MM.1S (cell line): ENCODE results near the gene FBXO46.

Experiments
- EZH2 ChIP-seq: fragments of 300-600 bp; sonication (generic); optimal IDR thresholded peaks from 2 replicates; pipeline ENCODE3; 2017; ENCODE audit warnings: low read depth, mild to moderate bottlenecking, antibody characterized with exemption, low read length, mixed read lengths
- TF ChIP-seq, protein P1 (sequence below): fragments of 300-600 bp; sonication (generic); IDR thresholded peaks from 2 replicates; pipeline ENCODE4 v1.5.1; 2016; ENCODE audit warnings: antibody characterized with exemption, low read length, mixed read lengths

DNA sequence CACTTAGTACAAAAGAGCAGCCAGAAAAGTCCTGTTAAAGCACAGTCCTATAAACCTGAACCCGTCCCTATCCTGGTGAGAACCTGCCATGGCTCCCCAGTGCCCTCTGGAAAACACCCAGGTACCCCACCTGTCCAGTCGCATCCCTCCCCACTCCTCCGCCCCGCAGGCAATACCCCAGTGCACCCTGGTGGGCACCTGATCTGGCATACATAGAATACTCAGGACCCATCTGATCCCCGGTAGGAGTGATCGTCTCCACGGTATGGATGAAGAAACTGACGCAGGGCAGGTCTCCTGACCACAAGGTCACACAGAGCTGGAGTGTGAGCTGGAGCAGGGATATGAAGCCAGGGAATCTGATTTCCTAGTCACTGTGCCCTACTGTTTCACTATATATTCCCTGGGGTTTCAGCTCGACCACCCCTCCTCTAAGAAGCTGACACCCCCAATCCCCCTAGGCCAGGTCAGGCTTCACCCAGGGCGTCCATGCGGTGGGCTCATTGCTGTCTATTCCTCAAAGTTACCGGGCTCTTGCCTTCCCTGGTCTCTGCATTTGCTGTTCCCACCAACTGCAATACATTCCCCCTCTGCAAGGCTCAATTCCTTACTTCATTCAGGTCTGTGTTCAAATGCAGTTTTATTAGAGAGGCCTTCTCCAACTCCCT, 12.6 kb downstream of the FBXO46 start:
- TF ChIP-seq, protein P1, sequence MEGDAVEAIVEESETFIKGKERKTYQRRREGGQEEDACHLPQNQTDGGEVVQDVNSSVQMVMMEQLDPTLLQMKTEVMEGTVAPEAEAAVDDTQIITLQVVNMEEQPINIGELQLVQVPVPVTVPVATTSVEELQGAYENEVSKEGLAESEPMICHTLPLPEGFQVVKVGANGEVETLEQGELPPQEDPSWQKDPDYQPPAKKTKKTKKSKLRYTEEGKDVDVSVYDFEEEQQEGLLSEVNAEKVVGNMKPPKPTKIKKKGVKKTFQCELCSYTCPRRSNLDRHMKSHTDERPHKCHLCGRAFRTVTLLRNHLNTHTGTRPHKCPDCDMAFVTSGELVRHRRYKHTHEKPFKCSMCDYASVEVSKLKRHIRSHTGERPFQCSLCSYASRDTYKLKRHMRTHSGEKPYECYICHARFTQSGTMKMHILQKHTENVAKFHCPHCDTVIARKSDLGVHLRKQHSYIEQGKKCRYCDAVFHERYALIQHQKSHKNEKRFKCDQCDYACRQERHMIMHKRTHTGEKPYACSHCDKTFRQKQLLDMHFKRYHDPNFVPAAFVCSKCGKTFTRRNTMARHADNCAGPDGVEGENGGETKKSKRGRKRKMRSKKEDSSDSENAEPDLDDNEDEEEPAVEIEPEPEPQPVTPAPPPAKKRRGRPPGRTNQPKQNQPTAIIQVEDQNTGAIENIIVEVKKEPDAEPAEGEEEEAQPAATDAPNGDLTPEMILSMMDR = no peak
- TF ChIP-seq EZH2 = no peak
